Keratinocyte (primary cell): ENCODE measurements around the gene KCNH1.

ENCODE experiments used
- CTCF ChIP-seq, 3 experiments: IDR thresholded peaks in 1 of 3; conservative IDR thresholded peaks in 1 of 3; optimal IDR thresholded peaks in 1 of 3; 2 replicates in 2 of 3; 3 replicates in 1 of 3; pipeline versions ENCODE3 to v1.5.1; 2011; ENCODE audit warnings: low read length in 3 of 3, mild to moderate bottlenecking in 3 of 3, moderate library complexity in 2 of 3, control low read depth in 1 of 3, inconsistent platforms in 1 of 3; ENCODE audit not compliant: insufficient read depth in 2 of 3; ENCODE audit errors: extremely low read depth in 1 of 3
- EZH2 ChIP-seq: IDR thresholded peaks from one replicate; pipeline ENCODE4 v1.6.1; 2012; ENCODE audit warnings: inconsistent platforms, mild to moderate bottlenecking, low read length, moderate library complexity

GRCh38 chr1:210681158-210681557, 452.8 kb downstream of the KCNH1 start:
- TF ChIP-seq CTCF (optimal IDR thresholded peaks at IDR 0.05 in 1 of 3, IDR thresholded peaks at IDR 0.05 in 1 of 3, conservative IDR thresholded peaks at IDR 0.05 in 1 of 3; ENCODE audit: extremely low read depth in 1 of 3, insufficient read depth in 2 of 3, low read length in 3 of 3) (no peak), EZH2 (no peak)
